OCI-LY3 (cell line): ENCODE measurements around the gene PHACTR3.

Experiments used
- H2AFZ ChIP-seq: fragments of 200-600, 300-600 bp; shearing (Covaris generic); 2 replicates; pipeline ENCODE4 v1.6.0; 2014; ENCODE audit warnings: antibody characterized with exemption, low read depth, low read length
- H3K27ac ChIP-seq: fragments of 200-600, 300-600 bp; sonication (generic); 2 replicates; pipeline ENCODE4 v1.5.1; 2014; ENCODE audit warnings: mild to moderate bottlenecking, low read length, moderate library complexity, mixed read lengths
- H3K27me3 ChIP-seq: fragments of 200-600, 300-600 bp; sonication (generic); 2 replicates; pipeline ENCODE4 v1.6.1; 2014; ENCODE audit warnings: low read depth, low read length, mixed read lengths
- H3K36me3 ChIP-seq: fragments of 200-600, 300-600 bp; sonication (generic); replicated peaks from 2 replicates; pipeline ENCODE3; 2014; ENCODE audit warnings: low read depth, low read length, mixed read lengths
- H3K4me1 ChIP-seq: fragments of 300-600, 200-600 bp; sonication (generic); 2 replicates; pipeline ENCODE4 v1.6.1; 2014; ENCODE audit warnings: low read length, mixed read lengths
- H3K4me2 ChIP-seq: fragments of 200-600, 300-600 bp; sonication (generic); 2 replicates; pipeline ENCODE4 v1.6.1; 2014; ENCODE audit warnings: low read length, mixed read lengths
- H3K4me3 ChIP-seq: fragments of 300-600, 200-600 bp; sonication (generic); 2 replicates; pipeline ENCODE4 v1.5.1; 2014; ENCODE audit warnings: antibody characterized with exemption, mild to moderate bottlenecking, low read length, moderate library complexity
- H3K79me2 ChIP-seq: fragments of 300-600, 200-600 bp; shearing (Covaris generic); 2 replicates; pipeline ENCODE4 v1.6.1; 2014; ENCODE audit warnings: mild to moderate bottlenecking, low read length, mixed read lengths
- H3K9ac ChIP-seq: fragments of 300-600, 200-600 bp; shearing (Covaris generic); 2 replicates; pipeline ENCODE4 v1.6.0; 2014; ENCODE audit warnings: mild to moderate bottlenecking, low read length, moderate library complexity
- H3K9me3 ChIP-seq: fragments of 200-600, 300-600 bp; shearing (Covaris generic); 2 replicates; pipeline ENCODE4 v1.6.1; 2014; ENCODE audit warnings: low read length, mixed read lengths; ENCODE audit not compliant: insufficient read depth
- H4K20me1 ChIP-seq: fragments of 200-600, 300-600 bp; sonication (generic); 2 replicates; pipeline ENCODE4 v1.6.1; 2016; ENCODE audit warnings: low read length, mixed read lengths; ENCODE audit not compliant: insufficient read depth
- EZH2phosphoT487 ChIP-seq: fragments of 200-600 bp; shearing (Covaris generic); IDR thresholded peaks from 2 replicates; pipeline ENCODE4 v1.6.1; 2018; ENCODE audit warnings: antibody characterized with exemption, mixed run types, low read depth
- TF ChIP-seq, protein P1 (sequence below): fragments of 200-600, 300-600 bp; sonication (generic); IDR thresholded peaks from 2 replicates; pipeline ENCODE4 v1.5.1; 2014; ENCODE audit warnings: antibody characterized with exemption, low read length, low read depth

Gene PHACTR3

DNA sequence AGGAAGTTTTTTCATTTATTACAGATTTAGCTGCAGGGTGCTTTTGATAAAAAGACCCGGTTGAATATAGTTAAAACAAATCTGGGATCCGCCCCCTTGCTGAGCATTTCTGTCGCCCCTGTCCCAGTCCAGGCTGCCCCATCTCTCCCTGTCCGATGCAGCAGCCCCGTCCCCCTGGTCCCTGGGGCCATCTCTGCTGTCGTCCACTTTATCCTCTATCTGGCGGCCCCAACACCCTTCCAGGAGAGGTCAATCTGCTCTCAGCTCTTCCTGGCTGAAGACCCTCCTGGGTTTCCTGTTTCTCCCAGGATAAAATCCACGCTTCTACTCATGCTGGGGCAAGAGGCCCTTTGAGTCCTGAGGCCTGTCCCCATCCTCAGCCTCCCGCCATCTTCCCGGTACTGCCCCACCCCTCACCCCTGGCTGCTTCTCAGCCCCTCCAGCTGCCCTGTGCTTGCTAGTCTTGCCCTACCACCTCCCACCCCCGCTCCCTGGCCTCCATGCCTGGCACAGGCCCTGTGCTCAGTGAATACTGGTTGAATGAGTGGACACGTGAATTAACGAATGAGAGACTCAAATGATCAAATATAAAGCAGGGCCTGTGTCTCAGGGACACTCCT is 16.0 kb upstream of the PHACTR3 start:
- Histone ChIP-seq H2AFZ (no peak overlapping the region), H3K79me2 (no peaks in the 10 kb centered on the region), H3K27me3 (peaks cover 53% of the 10 kb centered on the region), H3K27ac (no peak overlapping the region), H3K36me3 (no peaks in the 10 kb centered on the region), H3K4me2 (no peak overlapping the region), H3K4me1 (no peaks in the 10 kb centered on the region), H3K4me3 (no peak overlapping the region), H3K9ac (no peak overlapping the region), H4K20me1 (no peaks in the 10 kb centered on the region), H3K9me3 (no peaks in the 10 kb centered on the region)
- no peak for TF ChIP-seq EZH2phosphoT487
- TF ChIP-seq, protein P1, sequence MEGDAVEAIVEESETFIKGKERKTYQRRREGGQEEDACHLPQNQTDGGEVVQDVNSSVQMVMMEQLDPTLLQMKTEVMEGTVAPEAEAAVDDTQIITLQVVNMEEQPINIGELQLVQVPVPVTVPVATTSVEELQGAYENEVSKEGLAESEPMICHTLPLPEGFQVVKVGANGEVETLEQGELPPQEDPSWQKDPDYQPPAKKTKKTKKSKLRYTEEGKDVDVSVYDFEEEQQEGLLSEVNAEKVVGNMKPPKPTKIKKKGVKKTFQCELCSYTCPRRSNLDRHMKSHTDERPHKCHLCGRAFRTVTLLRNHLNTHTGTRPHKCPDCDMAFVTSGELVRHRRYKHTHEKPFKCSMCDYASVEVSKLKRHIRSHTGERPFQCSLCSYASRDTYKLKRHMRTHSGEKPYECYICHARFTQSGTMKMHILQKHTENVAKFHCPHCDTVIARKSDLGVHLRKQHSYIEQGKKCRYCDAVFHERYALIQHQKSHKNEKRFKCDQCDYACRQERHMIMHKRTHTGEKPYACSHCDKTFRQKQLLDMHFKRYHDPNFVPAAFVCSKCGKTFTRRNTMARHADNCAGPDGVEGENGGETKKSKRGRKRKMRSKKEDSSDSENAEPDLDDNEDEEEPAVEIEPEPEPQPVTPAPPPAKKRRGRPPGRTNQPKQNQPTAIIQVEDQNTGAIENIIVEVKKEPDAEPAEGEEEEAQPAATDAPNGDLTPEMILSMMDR = no peak

GRCh38 chr20:59589086-59589684 is 15.2 kb upstream of the PHACTR3 start:
- Histone ChIP-seq H3K27ac (no peak overlapping the region), H3K79me2 (no peaks in the 10 kb centered on the region), H3K4me3 (no peak overlapping the region), H3K9me3 (no peaks in the 10 kb centered on the region), H3K9ac (no peak overlapping the region), H4K20me1 (no peaks in the 10 kb centered on the region), H3K27me3 (peaks cover 61% of the 10 kb centered on the region), H3K4me2 (no peak overlapping the region), H3K4me1 (no peaks in the 10 kb centered on the region), H2AFZ (no peak overlapping the region), H3K36me3 (no peaks in the 10 kb centered on the region)
- no peak for TF ChIP-seq EZH2phosphoT487
- TF ChIP-seq, protein P1 = no peak

DNA sequence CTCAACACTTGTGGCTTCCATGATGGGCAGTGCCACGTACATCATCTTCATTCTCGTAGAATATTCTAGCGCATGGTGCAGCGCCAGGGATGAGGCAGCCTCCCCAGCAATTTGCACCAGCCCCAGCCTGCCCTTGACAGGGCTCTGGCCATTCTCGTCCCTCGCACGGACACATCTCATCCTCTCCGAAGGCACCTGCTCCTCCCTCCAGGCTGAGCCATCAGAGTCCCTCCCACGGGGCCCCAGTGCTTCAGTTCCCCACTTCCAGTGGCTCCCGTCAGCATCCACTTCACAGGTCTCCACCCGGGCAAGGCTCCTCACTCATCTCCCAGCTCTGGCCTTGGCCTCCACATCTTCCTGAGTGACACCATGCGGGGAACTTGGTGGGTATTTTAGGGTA is 13.3 kb upstream of the PHACTR3 start:
- Histone ChIP-seq H2AFZ (no peak overlapping the region), H3K27ac (no peak overlapping the region), H3K36me3 (no peaks in the 10 kb centered on the region), H3K4me2 (no peak overlapping the region), H3K4me3 (no peak overlapping the region), H4K20me1 (no peaks in the 10 kb centered on the region), H3K9ac (no peak overlapping the region), H3K9me3 (no peaks in the 10 kb centered on the region), H3K4me1 (no peaks in the 10 kb centered on the region), H3K79me2 (no peaks in the 10 kb centered on the region), H3K27me3 (peaks cover 58% of the 10 kb centered on the region)
- no peak for TF ChIP-seq EZH2phosphoT487
- TF ChIP-seq, protein P1 = no peak

DNA sequence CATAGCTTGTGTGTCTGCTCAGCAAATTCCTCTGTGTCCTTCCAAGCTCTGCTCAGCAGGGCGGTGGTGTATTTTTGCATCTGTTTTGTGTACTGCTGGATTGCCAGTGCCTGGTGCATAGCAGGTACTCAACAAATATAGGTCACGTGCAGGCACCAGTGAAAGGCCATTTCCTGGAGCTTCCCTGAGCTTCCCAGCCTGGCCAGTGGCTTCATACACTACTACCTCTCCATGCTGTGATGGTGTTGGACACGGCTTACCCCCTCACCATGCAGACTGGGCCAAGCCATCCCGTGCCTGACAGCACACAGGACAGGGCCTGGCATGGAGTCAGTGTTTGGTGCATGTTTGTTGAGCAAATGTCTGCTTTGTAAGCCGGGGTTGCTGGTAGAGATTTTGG is 7.7 kb upstream of the PHACTR3 start:
- no peaks in the 10 kb centered on the region for H3K36me3 ChIP-seq
- no peak for TF ChIP-seq EZH2phosphoT487
- TF ChIP-seq, protein P1 = no peak
- no peaks in the 10 kb centered on the region for H3K4me1 ChIP-seq
- H3K9me3 ChIP-seq = no peaks in the 10 kb centered on the region
- H2AFZ ChIP-seq = no peak overlapping the region
- H3K27me3 ChIP-seq = peaks cover 67% of the 10 kb centered on the region
- no peak overlapping the region for H3K27ac ChIP-seq
- no peak overlapping the region for H3K4me3 ChIP-seq
- no peak overlapping the region for H3K9ac ChIP-seq
- no peak overlapping the region for H3K4me2 ChIP-seq
- H4K20me1 ChIP-seq = no peaks in the 10 kb centered on the region
- no peaks in the 10 kb centered on the region for H3K79me2 ChIP-seq
